ENCODE measurements around the gene CRK.

CRK gene
- total RNA-seq, result 32.7 to 38.9 reads per million in 2 donors

DNA sequence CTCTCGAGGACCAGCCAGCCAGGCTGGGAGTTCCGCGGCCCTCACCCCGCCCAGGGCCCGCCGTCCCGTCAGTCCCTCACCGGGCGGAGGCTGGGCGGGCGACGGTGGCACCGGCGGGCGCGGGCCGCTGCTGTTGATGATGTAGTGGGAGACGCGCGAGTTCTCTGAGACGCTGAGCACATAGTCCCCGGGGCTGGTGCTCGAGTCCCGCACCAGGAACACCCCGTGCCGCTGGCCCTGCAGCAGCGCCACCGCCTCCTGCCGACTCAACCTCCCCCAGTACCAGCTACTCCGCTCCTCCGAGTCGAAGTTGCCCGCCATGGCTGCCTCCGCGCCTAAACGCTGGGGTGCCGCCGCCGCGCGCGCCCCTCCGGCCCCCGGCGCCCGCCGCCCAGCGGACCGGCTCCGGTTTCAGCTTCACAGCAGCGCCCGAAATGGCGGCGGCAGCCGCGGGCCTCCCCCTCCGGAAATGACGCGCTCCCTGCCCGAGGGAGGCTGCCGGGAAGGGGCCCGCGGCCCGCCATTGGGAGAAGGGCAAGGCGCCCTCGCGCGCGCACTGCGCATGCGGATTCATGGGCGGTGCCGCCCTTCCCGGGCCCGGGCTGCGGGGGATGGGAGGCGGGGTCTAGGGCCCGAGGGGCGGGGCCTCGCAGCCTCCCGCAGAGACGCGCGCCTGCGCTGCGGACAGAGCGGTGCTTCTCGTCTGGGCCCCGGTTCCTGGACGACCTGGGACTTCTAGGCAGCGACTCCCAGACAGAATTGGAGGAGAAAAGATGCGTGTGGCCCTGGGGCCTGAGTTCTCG lies at the start of gene CRK:
CRK (minus strand) TSS at position 436 of the 803 bp plus-strand sequence; CDS start at position 321, 115 bp downstream.
- DNase-seq, result peak; percentile 97 to 99 (median 98)

DNA sequence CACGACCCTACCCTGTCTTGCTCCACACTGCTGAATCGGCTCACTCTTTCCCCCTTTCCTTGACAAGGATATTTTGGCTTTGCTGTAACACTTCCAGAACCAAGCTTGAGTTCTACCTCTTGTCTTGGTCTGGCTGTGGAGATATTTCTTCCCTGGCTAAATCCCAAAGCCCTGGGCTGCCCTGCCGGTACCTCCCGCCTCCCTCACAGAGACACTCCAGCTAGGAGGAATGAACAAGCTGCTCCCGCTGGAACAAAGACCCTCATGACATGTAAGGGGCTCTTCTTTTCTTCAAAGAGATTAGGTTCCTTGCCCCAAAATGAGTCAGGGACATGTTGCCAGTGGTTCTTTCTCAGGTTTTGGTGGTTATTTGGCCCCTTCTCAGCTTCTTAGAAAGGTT lies 49.6 kb upstream of the CRK start:
- no peak for DNase-seq

DNA sequence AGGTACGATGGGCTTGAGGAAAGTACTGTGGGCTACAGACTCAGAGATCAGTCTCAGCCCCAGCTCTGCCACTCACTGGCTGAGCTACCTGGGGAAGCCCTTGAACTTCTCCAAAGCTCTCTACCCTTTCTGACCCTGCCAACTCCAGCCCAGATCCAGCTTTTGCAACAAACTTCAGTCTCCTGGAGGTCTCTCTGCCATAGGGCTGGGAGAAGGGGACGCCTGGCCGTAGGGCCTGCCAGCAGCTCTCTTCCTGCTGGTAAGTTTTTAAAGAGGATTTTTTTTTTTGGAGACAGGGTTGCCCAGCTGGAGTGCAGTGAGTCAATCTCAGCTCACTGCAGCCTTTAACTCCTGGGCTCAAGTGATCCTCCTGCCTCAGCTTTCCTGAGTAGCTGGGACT lies 48.8 kb upstream of the CRK start:
- DNase-seq, result no peak

DNA sequence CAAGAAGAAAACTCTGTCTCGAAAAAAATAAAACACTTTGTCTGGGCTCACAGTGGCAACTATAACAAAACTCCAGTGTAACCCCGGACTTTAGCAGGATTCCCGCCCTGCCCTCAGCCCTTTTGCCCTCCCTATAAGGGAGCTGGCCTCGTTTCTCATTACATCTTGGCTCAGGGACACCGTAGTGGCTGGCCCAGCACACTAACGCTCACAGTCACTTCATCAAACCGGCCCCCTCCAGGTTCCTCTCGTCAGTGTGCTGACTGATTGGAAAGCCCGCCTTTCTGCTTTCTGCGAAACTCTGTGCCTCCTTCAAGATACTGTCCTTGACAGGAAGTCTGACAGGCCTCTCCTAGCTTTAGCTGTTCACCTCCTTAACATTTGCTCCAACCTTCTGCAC lies 47.7 kb upstream of the CRK start:
- no peak for DNase-seq

DNA sequence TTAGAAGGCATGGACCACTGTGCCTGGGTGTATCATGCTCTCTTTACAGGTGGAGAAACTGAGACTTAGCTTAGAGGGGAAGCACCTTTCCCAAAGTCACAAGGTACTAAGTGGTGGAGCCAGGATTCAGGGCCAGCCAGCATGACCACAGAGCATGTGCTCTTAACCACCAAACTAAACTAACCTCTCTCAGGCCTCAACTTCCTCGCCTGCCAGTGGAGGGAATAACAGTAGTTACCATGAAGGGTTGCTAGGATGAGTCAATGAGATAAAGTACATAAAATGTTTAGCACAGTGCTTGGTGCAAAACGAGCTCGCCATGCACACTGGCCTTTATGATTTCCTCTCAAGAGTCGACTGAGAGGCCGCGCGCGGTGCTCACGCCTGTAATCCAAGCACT lies 42.8 kb upstream of the CRK start:
- peak in 1 of 5 experiments; percentile 47 for DNase-seq

DNA sequence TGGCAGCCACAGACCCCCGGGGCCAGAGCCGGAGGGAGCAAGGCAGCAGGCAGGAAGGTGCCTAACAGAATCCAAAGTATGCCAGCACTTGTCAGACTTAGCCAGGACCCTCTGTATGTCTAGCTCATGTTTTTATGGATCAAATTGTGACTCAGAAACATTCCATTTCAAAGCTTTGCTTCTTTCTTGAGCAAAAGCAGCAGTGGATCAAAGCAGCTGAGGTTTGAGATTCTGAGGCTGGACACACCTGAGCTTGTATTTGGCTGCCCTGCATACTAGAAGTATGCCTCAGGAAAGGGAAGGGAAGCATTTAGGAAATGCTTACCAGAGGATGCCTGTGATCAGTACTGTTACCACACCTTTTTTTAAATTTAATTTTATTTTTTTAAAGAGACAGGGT lies 42.2 kb upstream of the CRK start:
- no peak for DNase-seq

DNA sequence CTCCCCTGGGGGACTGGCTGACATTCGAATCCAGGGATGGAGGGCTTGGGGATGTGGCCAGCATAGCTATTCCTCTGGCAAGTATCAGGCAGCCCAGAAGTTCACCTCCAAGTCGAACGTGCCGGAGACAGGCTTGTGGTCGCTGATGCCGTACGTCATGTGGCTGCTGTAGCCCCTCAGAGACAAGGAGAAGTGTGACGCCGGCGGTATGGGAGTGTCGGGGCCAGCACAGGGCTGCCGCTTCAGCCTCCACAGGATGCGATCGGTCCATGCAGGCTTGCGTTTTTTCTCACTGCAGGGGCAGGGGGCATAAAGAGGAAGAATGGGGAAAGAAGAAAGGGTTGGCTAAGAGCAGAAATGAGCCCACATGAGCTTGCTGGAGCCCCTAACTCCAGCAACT lies 41.8 kb upstream of the CRK start:
- no peak for DNase-seq

DNA sequence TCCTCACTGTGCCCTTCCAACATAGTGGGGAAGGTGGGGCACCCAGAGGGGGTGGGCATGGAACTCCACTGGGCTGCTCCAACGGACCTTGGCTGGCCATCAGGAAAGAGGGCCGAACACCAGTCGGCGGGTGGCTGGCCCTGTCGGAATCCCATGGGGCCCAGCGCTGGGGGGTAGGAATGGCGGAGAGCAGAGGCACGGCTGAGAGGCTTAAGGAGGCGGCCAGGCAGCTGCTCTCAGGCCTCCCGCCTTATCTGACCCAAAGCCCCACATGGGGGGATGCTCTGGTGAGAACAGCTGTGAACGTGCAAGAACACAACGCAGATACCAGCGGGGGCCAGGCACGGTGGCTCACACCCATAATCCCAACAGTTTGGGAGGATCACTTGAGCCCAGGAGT lies 40.8 kb upstream of the CRK start:
- no peak for DNase-seq

DNA sequence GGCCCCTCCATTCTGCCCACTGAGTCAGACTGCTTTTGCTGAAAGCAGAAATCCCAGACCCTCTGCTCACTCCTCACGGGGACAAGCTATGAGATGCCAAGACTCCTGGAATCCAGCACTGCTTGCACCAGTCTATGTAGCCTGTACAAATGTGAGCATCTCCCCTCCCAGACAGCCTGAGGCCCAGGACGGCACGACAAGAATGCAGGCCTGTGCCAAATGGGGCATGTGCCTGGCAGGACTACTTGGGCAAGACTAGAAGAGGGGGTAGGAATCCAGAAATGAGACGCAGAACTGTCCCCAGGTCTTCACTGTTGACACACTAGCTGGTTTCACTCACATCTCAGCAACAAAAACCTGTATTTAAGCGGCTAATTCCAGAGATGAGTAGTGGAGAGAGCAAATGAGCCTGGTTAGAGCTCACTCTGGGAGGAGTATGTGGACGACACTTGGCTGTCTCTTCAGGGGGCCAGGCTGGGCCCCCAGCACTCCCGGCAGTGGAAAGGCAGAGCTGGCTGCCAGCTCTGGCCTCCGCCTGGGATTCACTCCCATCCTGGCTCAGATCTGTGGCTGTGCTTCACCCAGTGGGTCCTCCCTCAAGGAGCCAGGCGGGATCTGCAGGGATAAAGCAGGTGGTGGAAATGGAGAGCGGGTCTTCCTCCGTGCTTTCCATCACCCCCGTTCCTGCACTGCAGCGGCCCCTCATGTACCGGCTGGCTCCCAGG lies 39.4 kb upstream of the CRK start:
- no peak for DNase-seq

DNA sequence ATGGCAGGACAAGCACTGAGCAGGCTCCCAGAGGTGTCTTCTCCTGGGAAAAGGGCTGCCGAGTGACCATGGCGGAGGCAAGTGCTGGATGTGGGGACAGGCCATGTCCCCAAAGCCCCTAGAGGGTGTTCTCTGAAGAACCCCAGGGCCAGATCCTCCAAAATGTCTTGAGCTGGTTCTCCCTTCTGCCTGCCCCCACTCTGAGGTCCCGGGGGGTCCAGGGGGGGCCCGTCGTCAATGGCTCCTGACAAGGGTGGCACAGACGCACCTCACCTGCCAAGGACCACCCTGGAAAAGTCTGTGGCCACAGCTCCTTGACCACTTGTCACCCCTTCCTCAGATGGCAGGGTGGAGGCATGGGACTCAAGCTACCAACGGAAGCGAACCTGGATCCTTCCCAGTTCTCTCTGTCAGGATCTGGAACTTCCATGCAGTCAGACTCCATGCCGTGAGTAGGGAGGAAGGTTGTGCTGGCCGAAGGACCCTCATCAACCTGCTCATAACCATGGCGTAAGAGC lies 38.8 kb upstream of the CRK start:
- no peak for DNase-seq

DNA sequence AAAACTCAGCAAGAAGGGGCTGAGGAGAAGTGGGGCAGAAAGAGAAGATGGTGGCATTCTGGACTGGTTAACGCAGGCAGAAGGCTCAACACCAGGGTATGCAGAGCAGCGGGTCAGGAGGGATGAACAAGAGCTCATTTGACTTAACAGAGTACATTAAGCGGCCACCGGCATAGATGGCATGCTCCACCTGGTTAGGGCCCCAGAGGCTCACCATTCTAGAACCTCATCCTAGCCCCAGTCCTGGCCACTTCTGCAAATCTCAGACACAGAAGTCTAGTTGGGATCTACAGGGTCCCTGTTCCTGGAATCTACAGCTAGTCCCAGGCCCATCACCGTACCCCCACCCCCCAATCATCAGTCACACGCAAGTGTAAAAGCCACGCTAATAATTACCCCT lies 38.2 kb upstream of the CRK start:
- no peak for DNase-seq

DNA sequence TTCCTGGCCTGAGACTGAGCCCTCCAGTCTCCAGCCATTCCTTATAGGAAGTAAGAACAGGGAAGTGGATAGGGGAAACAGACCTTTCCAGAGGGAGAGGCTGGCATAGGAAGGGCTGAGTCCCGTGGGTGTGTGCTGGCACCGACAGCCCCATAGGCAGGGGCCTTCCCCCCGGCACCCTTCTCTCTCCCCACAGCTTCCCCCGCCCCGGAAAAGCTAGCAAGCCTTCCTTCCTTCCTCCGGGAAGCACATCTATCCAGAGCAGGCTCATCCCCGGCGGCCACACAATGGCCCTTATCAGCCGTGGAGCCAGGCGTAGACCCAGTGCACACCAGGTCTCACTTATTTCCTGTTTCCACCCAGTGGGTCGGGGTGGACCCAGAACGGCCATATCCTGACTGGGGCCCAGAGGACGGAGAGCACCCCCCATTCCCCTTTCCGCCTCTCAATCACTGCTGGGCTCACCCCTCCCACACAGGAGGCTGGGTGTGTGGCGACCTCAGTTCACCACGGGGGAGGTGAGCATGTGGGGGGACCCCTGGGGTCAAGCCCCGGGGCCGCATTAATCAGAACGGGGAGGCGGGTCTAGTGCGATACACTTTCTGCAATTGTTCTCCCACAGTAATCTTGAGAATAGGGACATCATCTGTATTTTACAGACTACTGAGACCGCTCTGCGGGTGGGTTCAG lies 37.4 kb upstream of the CRK start:
- DNase-seq, result no peak

DNA sequence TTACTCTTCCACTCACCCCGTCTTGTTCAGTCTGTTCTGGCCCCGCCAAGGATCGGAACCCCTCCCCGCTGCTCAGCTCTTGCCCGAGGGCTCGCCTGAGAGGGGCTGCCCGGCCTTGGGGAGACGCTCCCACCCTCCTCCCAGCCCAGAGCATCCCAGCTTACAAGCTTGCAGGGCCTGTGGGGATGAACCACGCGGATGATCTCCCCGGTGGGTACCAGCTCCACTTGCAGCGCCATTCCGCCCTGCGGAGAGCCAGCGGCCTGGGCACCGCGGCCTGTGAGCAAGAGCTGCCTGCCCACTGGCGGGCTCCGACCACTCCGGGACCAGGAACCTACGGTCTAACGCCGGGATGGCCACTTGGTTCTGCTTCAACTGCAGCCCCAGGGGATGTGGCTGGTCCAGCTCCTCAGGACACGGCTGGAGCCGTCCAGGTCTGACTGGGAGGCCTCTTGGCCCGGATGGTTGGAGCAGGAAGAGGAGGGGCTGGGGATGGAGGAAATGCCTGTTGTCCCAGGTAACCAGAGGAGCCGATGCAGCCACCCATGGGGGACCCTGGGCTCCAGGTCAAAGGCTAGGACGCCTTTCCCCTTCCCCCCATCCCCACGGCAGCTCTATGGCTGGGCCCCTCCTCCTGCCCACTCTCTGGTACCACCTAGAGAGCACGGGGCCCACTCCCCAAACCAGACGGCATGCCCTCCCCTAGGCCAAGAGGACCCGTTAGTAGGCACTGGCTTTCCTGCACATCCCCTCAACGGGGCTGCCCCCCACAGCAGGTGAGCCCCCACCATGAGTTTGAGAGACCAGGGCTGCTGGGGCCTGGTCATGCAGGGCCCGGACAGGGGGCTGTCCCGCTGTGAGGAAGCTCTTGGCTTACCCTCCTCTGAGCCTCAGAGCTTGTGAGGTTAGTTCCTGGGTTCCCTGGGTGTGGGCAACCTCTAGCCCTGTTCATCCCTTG lies 36.5 kb upstream of the CRK start, which contains the start of gene MYO1C:
MYO1C (minus strand) TSS at position 438 of the 958 bp plus-strand sequence; CDS start at position 239, 199 bp downstream.
- no peak for DNase-seq

DNA sequence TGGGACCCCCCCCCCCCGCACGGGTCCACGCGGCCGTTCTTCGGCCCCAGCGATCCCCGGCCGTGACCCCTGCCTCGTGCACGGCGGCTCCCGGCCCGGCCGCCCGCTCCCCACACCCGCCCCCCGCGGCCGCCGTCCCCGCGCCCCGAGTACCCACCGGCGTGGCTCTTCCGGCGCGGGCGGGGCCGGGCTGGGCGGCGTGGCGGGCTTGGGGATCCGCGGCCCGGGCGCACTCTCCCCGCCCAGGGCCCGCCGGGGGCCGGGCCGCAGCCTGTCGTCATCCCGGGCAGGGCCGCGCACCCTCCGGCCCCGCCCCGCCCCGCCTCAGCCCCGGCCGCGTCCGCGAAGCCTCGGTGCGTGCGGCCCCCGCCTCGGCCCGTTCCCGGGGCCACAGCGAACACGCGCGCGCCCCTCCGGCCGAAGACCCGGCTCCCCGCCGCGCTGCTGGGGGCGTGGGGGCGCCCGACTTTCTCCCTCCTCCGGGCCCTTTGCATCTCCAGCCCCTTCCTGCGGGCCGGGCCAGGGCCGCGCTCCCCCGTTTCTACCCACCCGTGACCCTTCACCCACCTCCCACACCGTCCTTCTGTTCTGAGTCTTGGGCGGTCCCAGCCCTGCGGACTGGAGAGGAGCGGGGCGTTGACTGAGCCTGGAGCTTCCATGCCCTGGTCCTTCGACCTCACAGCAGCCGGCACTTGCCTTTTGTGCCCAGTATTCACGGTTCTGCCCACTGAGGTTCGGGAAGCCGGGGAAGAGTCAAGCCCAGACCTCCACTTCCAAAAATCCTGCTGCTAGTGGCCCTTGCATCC lies 35.6 kb upstream of the CRK start:
- DNase-seq, result peak in 4 of 5 experiments; percentile 24 to 64 (median 32)

DNA sequence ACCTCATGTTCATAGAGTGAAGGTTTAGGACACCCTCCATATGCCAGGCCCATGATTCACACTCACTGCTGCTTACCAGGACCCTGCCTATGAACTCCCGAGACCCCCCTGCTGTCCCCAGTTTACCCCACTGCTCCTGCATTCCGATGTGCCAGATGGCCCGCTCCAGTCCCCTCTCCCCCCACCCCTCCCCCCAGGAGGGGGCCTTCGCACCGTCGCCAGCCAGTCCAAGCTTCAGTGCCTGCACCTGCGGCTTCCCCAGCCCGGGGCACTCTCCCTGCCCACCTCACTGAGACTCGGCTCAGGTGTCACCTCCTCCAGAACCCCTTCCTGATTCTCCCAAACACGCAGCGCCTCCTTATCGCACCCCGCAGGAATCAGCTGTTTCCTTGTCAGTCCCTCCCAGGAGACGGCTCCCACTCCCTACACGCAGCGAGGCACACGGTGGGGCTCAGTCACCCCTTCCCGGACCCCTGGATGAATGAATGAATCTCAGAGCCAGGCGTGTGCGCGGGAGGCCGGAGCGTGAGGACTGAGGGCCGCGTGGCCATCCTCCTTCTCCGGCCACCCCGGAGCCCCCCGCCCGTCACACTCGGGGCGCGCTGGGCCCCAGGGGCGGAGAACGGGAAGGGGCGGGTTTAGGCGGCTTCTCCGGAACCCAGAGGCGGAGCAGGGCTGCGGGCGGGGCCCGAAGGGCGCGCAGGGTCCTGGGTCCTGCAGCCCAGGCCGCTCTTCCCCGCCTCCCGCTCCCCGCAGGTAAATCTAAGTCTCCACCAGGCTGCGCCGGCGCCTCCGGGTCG lies 34.8 kb upstream of the CRK start:
- DNase-seq, result peak; percentile 38 to 79 (median 54)

DNA sequence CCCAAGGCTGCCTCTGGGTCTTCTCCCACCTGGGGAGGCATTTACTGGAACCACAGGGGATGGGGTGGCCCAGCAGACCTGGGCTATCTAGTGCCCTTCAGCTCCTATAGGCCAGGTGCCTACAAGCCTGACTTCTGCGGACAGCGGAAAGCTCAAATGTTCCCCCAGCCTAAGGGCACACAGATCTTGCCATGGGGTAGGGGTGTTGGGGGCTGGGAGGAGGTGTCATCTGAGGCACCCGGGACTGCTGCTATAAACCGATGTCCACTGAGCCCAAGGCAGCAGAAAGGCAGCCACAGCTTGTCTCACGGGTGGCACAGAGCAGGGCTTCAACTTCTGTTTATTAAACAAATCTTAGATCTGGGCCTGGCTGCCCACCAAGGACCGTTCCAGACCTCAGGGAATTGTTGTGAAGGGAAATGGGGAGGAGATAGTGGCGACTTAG lies 32.8 kb upstream of the CRK start:
- DNase-seq, result no peak

DNA sequence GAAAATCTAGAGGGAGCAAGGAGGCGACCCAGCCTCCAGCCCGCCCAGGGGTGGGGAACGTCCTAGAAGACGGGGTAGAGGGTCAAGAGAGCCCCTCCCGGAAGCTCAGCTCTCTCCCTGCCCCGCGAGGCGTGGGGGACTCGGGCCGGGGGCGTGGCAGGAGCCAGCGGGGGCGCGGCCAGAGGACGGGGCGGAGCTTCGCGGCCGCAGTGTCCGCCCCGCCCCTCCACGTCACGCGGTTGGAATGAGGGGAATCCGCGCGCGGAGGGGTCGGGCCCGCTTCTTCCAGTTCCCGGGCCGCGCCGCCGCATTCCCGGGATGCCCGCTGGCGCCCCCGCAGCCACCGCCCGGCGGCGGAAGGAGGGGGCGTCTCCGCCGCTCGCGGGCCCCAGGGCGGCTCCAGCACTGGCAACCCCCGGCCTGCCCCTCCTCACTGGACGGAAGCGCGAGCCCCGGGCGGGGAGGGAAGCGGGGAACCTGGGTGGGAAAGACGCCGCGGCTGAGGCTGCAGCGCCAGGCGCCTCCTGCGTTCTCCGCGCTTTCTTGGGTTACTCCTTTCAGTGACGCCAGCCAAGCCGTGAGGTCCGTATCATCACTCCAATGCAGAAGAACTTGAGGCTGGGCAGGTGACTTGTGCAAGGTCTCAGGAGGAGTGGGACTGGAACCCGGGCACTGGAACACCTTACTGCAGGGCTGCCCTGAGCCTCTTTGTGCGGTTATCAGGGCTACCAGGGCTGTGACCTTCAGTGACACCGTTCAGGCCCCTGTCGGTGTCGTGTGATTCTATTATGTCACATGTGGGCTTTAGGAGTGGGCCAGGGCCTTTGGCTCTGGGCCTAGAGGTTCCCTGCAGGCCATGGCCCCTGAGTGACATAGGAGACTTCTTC lies 32.1 kb upstream of the CRK start:
- DNase-seq, result peak; percentile 46 to 74 (median 67)

DNA sequence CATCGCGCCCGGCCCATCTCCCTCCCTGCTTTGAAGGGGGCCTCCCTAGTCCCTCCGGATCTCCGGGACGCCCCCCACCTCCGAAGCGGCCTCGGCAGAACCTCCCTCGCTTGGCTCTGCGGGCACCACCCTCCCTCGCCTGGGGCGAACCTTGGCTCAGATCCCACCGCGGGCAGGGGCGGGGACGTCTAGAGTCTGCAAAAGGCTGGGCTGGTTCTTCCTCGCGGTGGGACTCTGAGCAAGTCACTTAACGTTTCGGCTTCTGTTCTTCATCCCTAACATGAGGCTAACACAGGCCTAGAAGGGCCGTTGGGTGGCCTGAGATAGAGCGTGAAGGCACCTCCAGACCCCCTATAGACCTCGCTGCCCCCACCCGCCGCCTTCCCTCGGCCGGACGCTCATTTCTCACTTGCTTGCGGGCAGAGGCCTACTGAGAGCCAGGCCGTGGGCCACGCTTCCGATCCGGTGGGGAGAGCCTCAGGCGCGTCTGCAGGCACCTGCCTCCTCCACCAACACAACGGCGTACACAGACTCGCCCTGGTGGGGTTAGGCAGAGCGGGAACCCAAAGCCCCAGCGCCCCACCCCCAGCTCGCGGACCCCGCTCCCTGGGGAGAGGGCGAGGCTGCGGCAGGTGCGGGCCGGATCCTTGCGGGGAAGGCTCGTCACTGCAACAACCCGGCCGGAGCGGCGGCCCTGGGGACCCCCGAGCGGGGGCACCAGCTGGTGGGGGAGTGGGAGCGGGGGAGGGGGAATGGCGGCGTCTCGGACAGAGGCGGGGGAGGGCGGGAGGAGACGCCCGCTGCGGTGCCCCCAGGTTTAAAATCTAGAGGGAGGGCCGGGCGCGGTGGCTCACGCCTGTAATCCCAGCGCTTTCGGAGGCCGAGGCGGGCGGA lies 31.0 kb upstream of the CRK start:
- peak; percentile 47 to 81 (median 69) for DNase-seq

Data from T-helper 2 cell (primary cell).